ENCODE results near the gene HSPA8.

The HSPA8 gene

DNA sequence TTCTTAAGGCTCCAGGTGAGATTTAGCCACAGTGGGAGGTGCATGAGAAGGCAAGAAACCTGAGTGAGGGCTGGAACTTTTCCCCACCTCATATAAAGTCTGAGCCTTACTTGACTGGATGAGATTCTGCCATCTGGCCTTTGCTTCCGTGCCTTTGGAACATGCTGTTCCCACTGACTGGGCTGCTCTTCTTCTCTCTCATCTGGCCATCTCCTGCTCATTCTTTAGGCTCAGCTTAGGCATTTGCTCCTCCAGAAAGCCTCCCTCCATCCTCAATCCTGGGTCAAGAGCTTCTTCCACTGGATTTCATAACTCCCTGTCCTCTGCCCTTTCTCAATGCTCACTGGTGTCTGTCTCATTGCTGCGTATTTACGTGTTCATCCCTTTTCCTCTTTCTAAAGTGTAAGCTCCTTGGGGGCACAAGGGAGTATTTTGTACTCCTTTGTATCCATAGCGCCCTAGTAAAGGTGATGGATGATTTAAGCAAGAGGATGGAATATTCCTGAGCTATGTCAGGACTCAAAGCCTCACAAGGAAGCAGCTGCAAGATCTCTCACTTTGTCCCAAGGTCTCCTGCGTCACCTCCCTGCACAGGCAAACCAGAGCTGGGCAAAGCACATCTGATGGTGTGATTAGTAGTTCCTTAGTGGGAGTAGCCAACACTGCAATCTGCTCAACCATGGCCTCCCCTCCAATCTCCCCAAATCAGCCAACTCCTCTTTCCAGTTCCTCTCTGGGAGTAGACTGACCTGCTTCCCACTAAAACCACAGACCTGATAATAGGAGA, 15.3 kb downstream of the HSPA8 start:
- DNase-seq: no peak

DNA sequence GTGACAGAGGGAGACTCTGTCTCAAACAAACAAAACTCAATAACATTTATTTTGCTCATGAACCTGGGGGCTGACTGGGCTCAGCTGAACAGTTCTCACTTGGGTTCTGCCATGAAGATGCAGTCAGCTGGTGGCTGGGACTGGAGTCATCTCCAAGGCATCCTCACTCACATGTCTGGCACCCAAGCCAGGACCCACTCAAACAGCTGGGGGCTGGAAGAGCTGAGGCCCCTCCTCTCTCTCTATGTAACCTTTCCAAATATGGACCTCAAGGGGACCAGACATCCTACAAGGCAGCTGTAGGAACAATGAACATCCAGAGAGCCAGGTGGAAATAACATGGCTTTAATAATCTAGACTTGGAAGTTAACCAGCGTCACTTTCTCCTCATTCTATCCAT, 16.8 kb downstream of the HSPA8 start:
- DNase-seq: no peak

DNA sequence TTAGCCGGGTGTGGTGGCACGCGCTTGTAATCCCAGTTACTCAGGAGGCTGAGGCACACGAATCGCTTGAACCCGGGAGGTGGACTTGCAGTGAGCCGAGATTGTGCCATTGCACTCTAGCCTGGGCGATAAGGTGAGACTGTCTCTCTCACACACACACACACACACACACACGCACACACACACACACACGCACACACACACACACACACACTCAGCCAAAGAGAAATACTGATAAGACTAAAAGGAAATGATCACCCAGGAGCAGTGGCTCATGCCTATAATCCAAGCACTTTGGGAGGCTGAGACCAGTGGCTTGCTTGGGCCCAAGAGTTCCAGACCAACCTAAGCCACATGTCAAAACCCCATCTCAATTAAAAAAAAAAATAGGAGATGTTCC, 20.8 kb downstream of the HSPA8 start:
- DNase-seq: no peak

DNA sequence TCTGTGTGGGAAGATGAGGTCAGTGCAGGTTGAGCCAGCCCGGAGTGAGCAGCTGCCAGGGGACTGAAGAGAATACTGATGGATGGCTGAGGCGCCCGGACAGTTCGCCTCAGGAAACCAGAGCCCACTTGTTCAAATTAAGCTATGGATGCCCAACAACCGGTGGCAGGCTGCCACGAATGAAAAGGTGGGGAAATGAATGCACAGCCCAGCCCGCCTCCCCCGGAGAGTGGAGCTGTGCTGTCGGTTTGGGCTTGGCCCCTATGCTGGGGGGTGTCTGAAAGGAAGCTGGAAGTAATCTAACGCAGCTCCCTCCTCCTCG, 21.9 kb downstream of the HSPA8 start:
- DNase-seq: no peak

DNA sequence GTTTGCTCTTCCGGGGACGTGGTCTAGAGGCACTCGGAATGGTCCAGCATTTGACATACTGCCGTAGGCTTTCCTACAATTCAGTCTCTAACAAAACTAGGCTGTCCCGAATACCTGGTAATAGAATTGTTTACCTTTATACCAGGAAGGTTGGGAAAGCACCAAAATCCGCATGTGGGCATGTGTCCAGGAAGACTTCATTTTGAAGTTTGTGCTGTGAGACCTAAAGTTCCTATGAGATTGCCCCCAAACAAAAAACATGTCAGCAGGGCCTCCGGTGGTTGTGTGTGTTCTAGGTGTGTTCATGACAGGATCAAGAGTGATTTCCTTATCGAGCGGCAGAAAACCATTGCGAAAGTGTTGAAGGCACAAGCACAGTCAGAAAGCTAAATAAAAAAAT, 26.1 kb downstream of the HSPA8 start:
- no peak for DNase-seq

DNA sequence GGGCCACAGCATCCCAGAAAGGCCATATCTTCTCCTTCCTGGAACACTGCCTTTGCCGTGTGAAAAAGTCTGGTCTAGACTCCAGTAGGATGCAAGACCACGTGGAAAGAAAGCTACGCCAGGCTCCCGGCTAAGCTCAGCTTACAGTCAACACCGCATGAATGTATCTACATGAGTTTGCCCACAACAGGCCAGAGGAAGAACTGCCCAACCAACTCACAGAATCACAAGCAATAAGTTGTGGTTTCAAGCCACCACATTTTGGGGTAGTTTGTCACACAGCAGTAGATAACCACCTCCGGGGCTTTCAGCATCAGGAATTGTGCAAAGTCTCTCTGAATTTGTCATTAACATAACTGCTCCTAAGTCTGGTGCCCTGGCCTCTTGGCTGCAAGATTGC, 27.3 kb downstream of the HSPA8 start:
- no peak for DNase-seq

DNA sequence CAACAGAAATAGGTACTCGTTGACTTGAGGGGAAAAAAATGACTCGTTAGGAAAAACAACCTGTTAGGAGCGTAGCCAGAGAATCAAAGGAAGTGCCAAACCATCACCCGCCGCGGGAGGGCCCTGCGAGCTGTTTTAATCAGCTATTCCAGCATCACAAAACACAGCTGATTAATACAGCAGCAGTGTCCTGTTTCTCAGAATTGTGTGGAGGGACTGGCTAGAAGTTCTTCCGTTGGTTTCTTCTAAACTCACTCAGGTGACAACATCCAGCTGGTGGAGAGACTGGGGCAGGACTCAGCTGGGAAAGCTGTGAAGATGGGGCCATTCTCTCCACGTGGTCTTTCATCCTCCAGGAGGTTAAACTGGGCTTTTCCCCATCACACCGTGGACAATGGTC, 28.0 kb downstream of the HSPA8 start:
- DNase-seq: no peak

DNA sequence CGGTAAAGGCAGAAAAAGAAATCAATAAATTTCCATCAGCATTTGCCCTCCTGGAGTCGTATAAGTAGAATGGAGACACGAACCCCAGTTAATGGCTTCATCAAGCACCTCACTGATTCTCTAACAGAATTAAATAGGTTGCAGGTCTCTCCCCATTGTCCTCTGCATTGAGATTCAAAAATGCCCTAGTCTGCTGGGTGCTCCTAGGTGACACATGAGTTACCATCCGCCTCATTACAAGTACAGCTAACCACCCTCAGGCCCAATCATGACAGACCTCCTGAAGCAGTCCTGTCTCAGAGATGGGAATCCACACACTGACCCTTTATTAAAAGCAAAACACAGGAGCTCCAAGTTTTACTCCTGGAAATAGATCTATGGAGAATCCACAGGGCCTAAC, 31.4 kb downstream of the HSPA8 start:
- no peak for DNase-seq

DNA sequence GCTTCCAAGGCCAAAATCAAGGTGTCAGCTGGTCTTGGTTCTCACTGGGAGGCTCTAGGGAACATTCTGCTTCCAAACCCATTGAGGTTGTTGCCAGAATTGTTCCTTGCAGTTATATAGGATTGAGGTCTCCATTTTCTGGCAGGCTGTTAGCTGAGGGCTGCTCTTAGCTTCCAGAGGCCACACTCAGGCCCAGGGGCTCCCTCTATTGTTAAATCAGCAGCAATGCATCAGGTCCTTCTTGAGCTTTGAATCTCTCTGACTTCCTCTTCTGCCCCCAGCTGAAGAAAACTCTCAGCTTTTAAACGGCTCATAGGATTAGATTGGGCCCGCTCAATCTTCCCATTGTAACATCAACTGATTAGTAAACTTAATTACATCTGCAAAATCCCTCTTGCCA, 41.0 kb downstream of the HSPA8 start:
- peak; percentile 4 for DNase-seq

DNA sequence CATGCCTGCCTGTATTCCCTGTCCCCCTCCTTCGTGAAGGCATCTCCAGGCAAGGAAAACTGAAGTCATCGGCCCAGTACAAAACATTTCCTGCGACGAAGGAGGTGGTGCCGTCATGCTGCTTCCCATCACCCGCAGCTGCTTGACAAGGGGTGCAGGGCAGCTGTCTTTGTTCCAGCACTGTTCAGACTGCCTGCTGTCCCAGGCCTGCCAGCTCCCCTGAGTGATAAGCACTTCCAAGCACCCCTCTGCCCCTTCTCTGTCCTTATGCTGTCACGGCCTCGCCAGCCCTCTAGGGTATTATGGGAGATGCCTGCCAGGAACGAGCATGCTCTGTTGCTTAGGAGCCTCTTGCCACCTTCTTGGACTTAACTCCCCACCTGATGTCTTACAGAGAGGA, 43.2 kb downstream of the HSPA8 start:
- DNase-seq: no peak

DNA sequence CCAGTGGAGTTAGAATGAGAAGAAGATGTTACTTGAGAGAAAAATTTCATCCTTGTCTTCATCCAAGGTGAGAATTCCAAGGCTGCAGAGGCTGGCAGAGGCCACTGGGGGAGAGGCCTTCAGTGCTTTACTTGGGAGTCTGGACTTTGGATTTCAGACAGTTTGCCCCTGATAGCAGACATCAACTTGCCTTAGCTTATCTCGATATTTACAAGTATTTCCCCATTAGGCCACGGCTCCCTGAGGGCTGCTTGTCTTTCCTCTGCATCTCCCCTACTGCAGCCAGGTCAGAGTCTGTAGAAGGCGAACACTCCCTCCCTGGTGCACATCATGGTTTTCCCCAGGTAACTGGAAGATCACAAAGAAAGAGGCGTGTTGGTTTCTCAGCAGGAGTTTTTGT, 50.4 kb downstream of the HSPA8 start:
- DNase-seq: no peak
